ENCODE data around the gene DNAH11. TPM values are rescaled to one million over a fixed set of nuclear protein-coding genes. Genes with fewer than 3 reads are reported as not detected.

DNAH11 gene
- total RNA-seq, 2 donors from 2014 or later, result 0.05 to 0.32 TPM

- no peak overlapping the region for H3K27ac ChIP-seq
These were observed 368.6 kb downstream of the DNAH11 start for GRCh38 chr7:21911341-21911875.

GRCh38 chr7:21912305-21912704 is 369.5 kb downstream of the DNAH11 start:
- Histone ChIP-seq H3K4me1 (no peaks in the 10 kb centered on the region), H3K9me3 (no peaks in the 10 kb centered on the region), H3K27me3 (no peaks in the 10 kb centered on the region), H3K27ac (no peak overlapping the region), H3K9ac (ENCODE audit: low read depth in 2 of 2, low read length in 2 of 2) (no peak overlapping the region), H3K4me3 (no peak overlapping the region), H3K36me3 (no peaks in the 10 kb centered on the region)
- no peak for TF ChIP-seq CTCF (IDR thresholded peaks at IDR 0.05)
- intact Hi-C loops (cut with DNase I), result no loop called here
- DNase-seq, result no peak

More at GRCh38 chr7:21911341-21911875, 368.6 kb downstream of the DNAH11 start:
- no peak for DNase-seq
- Histone ChIP-seq H3K27me3 (no peaks in the 10 kb centered on the region), H3K36me3 (no peaks in the 10 kb centered on the region), H3K4me1 (no peaks in the 10 kb centered on the region), H3K9ac (ENCODE audit: low read depth in 2 of 2, low read length in 2 of 2) (no peak overlapping the region), H3K9me3 (no peaks in the 10 kb centered on the region), H3K4me3 (no peak overlapping the region)
- TF ChIP-seq CTCF (IDR thresholded peaks at IDR 0.05), result no peak
- intact Hi-C loops (cut with DNase I), result no loop called here

GRCh38 chr7:21912931-21913780 is 370.3 kb downstream of the DNAH11 start:
- H3K4me1 ChIP-seq, result no peaks in the 10 kb centered on the region
- no peak for TF ChIP-seq CTCF (IDR thresholded peaks at IDR 0.05)
- H3K9ac ChIP-seq (ENCODE audit: low read depth in 2 of 2, low read length in 2 of 2), result no peak overlapping the region
- no peak overlapping the region for H3K4me3 ChIP-seq
- H3K27me3 ChIP-seq, result no peaks in the 10 kb centered on the region
- no peaks in the 10 kb centered on the region for H3K36me3 ChIP-seq
- intact Hi-C loops (cut with DNase I), result no loop called here
- no peaks in the 10 kb centered on the region for H3K9me3 ChIP-seq
- no peak for DNase-seq
- no peak overlapping the region for H3K27ac ChIP-seq

GRCh38 chr7:21914671-21915070 is 371.8 kb downstream of the DNAH11 start:
- Histone ChIP-seq H3K36me3 (no peaks in the 10 kb centered on the region), H3K4me3 (no peak overlapping the region), H3K27ac (no peak overlapping the region), H3K27me3 (no peaks in the 10 kb centered on the region), H3K4me1 (no peaks in the 10 kb centered on the region), H3K9me3 (no peaks in the 10 kb centered on the region), H3K9ac (ENCODE audit: low read depth in 2 of 2, low read length in 2 of 2) (no peak overlapping the region)
- DNase-seq, result no peak
- intact Hi-C loops (cut with DNase I), result no loop called here
- TF ChIP-seq CTCF (IDR thresholded peaks at IDR 0.05), result no peak

- no peak for TF ChIP-seq CTCF (IDR thresholded peaks at IDR 0.05)
- Histone ChIP-seq H3K9me3 (no peaks in the 10 kb centered on the region), H3K9ac (ENCODE audit: low read depth in 2 of 2, low read length in 2 of 2) (no peak overlapping the region), H3K36me3 (no peaks in the 10 kb centered on the region), H3K27ac (no peak overlapping the region), H3K4me3 (no peak overlapping the region), H3K27me3 (no peaks in the 10 kb centered on the region), H3K4me1 (no peaks in the 10 kb centered on the region)
- intact Hi-C loops (cut with DNase I), result no loop called here
- no peak for DNase-seq
These were observed 372.3 kb downstream of the DNAH11 start for GRCh38 chr7:21915140-21915539.

All from colonic mucosa (tissue), 4 donors.